ENCODE measurements around the gene ZSWIM1.

GRCh38 chr20:45918182-45918737 lies 37.2 kb downstream of the ZSWIM1 start:
- TF ChIP-seq CTCF (IDR thresholded peaks at IDR 0.05) (no peak), EZH2phosphoT487 (IDR thresholded peaks at IDR 0.05) (no peak)
